GM12872 (cell line): ENCODE data around the gene SNX6.

ENCODE experiments used
- CTCF ChIP-seq: IDR thresholded peaks from 3 replicates; pipeline ENCODE4 v1.5.1; 2011; ENCODE audit warnings: low read depth, mild to moderate bottlenecking, low read length, moderate library complexity; ENCODE audit not compliant: insufficient read depth

Gene SNX6

DNA sequence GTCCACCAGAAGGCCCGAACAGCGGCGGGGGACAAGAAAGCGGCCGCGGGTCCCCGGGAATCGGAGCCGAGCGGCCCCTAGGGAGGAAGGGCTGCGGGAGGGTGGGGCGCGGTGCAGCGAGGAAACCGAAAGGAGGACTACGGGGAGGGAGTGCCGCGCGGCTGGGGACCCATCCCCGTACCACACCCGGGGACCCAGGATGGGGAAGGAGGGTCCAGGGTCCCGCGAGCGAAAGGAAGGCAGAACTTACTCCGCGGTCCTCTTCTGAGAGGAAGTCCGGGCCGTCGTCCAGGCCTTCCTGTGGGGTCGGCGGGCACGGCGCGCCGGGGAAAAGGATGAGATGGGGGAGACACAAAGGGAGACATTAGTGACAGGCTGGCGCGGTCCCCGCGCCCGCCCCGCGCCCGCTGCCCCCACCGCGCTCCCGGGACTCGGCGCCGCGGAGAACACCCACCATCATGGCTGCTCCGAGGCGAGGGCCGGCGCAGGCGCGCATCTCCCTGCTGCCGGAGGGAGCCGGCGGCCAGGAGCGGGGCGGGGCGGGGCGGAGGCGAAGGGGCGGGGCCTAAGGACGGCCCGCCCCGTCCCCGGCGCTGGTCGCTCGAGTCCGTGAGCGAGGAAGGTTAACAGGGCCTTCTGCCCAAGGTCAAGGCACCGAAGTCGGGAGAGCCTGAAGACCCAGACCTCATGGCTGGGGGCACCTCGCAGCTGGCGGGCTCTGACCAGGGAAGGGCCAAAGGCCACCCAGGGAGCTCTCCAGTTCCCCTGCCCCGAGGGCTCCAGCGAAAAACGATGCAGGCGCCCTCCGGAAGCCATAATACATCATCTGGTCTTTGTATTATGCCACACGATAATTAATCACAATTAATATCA lies at the start of gene SNX6:
TSS of gene SNX6 (minus strand) at position 492 of the 873 bp plus-strand sequence. CDS start at position 460, 32 bp downstream.
- no peak for TF ChIP-seq CTCF

- no peak for TF ChIP-seq CTCF
These were observed 48.8 kb upstream of the SNX6 start for GRCh38 chr14:34678735-34679134.

- TF ChIP-seq CTCF = no peak
These were observed 48.4 kb upstream of the SNX6 start for GRCh38 chr14:34678306-34678705.

DNA sequence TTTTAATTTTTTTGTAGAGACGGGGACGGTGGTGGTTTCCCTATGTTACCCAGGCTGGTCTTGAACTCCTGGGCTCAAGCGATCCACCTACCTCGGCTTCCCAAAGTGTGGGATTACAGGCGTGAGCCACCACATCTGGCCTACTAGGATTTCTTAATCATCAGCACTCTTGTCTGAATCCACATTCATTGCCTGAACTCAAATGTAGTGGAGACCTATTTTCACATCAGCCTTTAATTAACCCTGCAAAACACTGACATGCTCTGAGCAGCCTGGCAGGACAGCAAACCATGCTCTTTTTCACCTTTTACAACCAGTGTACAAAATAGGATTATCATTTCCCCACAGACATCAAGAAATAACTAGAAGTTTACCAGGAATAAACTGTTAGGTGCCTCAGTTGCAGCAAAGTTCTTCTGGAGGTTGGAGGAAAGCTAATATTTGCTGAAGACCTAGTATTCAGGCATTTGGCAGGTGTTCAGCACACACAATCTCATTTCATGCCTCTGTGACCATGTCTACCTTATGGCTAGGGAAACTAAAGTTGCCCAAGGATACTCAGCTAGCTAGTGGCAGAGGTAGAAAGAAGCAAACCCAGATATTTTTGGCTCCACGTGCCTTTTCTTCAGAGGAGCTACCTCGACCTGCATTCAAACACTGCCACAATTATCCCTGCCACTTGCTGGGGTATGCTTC lies 46.7 kb upstream of the SNX6 start:
- TF ChIP-seq CTCF = no peak

DNA sequence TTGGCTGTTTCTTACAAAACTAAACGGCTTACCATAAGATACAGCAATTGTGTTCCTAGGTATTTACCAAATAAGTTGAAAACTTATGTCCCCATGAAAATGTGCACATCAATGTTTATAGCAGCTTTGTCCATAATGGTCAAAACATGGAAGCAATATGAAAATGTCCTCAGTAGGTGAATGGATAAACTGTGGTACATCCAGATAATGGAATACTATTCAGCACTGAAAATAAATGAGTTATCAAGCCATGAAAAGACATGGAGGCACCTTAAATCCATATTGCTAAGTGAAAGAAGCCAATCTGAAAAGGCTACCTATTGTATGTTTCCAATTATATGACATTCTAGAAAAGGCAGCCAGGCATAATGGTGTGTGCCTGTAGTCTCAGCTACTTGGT lies 43.8 kb upstream of the SNX6 start:
- TF ChIP-seq CTCF = no peak

GRCh38 chr14:34671716-34672115 lies 41.8 kb upstream of the SNX6 start:
- TF ChIP-seq CTCF = no peak

GRCh38 chr14:34668111-34668510 lies 38.2 kb upstream of the SNX6 start:
- no peak for TF ChIP-seq CTCF
